Activated naive CD4-positive, alpha-beta T cell treated with anti-CD3 and anti-CD28 coated beads, Interleukin-2, amount 50 U/mL, for 16 hours (primary cell): ENCODE data around the gene SMYD3.
A peak's percentile ranks its signal among the peaks of the same experiment; 100 is the strongest.

ENCODE experiments used
- DNase-seq: peaks from one replicate; pipeline ENCODE4 v3.0.0-alpha.2; 2020

Gene SMYD3

GRCh38 chr1:246515390-246516005 is 8.4 kb upstream of the SMYD3 start:
- DNase-seq: no peak

- DNase-seq: no peak
Measured at GRCh38 chr1:246513619-246514343, 6.7 kb upstream of the SMYD3 start.

- no peak for DNase-seq
Measured at GRCh38 chr1:246513041-246513440, 6.0 kb upstream of the SMYD3 start.

GRCh38 chr1:246512635-246513034 is 5.6 kb upstream of the SMYD3 start:
- no peak for DNase-seq

GRCh38 chr1:246512230-246512629 is 5.2 kb upstream of the SMYD3 start:
- no peak for DNase-seq

- DNase-seq: no peak
Measured at GRCh38 chr1:246511203-246511602, 4.1 kb upstream of the SMYD3 start.

- DNase-seq: no peak
Measured at GRCh38 chr1:246510147-246511030, 3.3 kb upstream of the SMYD3 start.

GRCh38 chr1:246508897-246509688 is 2.0 kb upstream of the SMYD3 start:
- no peak for DNase-seq

GRCh38 chr1:246506367-246506673 is 759 bp downstream of the SMYD3 start:
- no peak for DNase-seq

- DNase-seq: no peak
Measured at GRCh38 chr1:246503341-246503740, 3.7 kb downstream of the SMYD3 start.

- no peak for DNase-seq
Measured at GRCh38 chr1:246497331-246497915, 9.7 kb downstream of the SMYD3 start.

GRCh38 chr1:246492611-246493245 is 14.4 kb downstream of the SMYD3 start:
- peak; percentile 50 for DNase-seq

GRCh38 chr1:246491551-246492053 is 15.5 kb downstream of the SMYD3 start:
- DNase-seq: no peak

- no peak for DNase-seq
Measured at GRCh38 chr1:246488674-246489073, 18.4 kb downstream of the SMYD3 start.

GRCh38 chr1:246483569-246483933 is 23.5 kb downstream of the SMYD3 start:
- no peak for DNase-seq

GRCh38 chr1:246482805-246483568 is 24.1 kb downstream of the SMYD3 start:
- no peak for DNase-seq

GRCh38 chr1:246479061-246479460 is 28.0 kb downstream of the SMYD3 start:
- no peak for DNase-seq

GRCh38 chr1:246477634-246478033 is 29.4 kb downstream of the SMYD3 start:
- no peak for DNase-seq

- DNase-seq: no peak
Measured at GRCh38 chr1:246476771-246477170, 30.3 kb downstream of the SMYD3 start.

- DNase-seq: no peak
Measured at GRCh38 chr1:246471688-246472087, 35.4 kb downstream of the SMYD3 start.

GRCh38 chr1:246470585-246470984 is 36.5 kb downstream of the SMYD3 start:
- DNase-seq: no peak
